Stomach (tissue), 9 donors: Measurements from ENCODE around the gene NT5C. TPM values are rescaled to one million over a fixed set of nuclear protein-coding genes. Genes with fewer than 3 reads are reported as not detected.
"Not testable (repeated sequence)": the region's sequence is repeated elsewhere in the genome, so short reads cannot be mapped to it uniquely, and the experiment has no call there.

Experiments used
- DNase-seq, 2 donors: peaks; one replicate each; pipeline versions ENCODE4 v3.0.0 to v3.0.0-alpha.2; 2013 to 2019
- H3K27ac ChIP-seq, 5 donors: fragments of 200-600 bp in 4 of 5; sonication (generic) in 4 of 5; one replicate each; pipeline ENCODE4 v1.5.1; 2013 to 2019; ENCODE audit warnings: mild to moderate bottlenecking in 1 of 5, moderate library complexity in 1 of 5
- H3K27me3 ChIP-seq, 3 donors: fragments of 200-600 bp; sonication (generic); one replicate each; pipeline ENCODE4 v1.5.1; 2017 to 2019; ENCODE audit warnings: mixed run types in 1 of 3
- H3K36me3 ChIP-seq, 4 donors: fragments of 200-600 bp; sonication (generic); 1 replicate in 3 of 4; 2 replicates in 1 of 4; pipeline ENCODE4 v1.5.1; 2016 to 2019
- H3K4me1 ChIP-seq, 4 donors: fragments of 200-600 bp; sonication (generic); one replicate each; pipeline ENCODE4 v1.5.1; 2016 to 2019
- H3K4me3 ChIP-seq, 4 donors: fragments of 200-600 bp; sonication (generic) in 3 of 4; one replicate each; pipeline ENCODE4 v1.5.1; 2016 to 2019; ENCODE audit warnings: mild to moderate bottlenecking in 1 of 4
- H3K9me3 ChIP-seq, 4 donors: fragments of 200-600 bp; sonication (generic); one replicate each; pipeline ENCODE4 v1.5.1; 2016 to 2019
- EP300 ChIP-seq: sonication (generic); formaldehyde crosslinking; IDR thresholded peaks from one replicate; pipeline ENCODE4 v1.6.1; 2017; ENCODE audit warnings: antibody characterized with exemption
- POLR2A ChIP-seq, 4 donors: fragments of 450-650 bp; IDR thresholded peaks; one replicate each; pipeline ENCODE4 v1.6.1; 2016; ENCODE audit warnings: antibody characterized with exemption in 4 of 4, control low read depth in 2 of 4, mild to moderate bottlenecking in 1 of 4, moderate library complexity in 1 of 4
- POLR2AphosphoS5 ChIP-seq, 3 donors: sonication (generic); formaldehyde crosslinking; IDR thresholded peaks; one replicate each; pipeline ENCODE4 v1.6.1; 2016; ENCODE audit warnings: antibody characterized with exemption in 3 of 3
- WGBS, 5 donors: extraction: QIAGEN DNeasy Blood & Tissue Kit in 3 of 5; methylation state at CpG; one replicate each; pipeline versions ENCODE4 v1.1.5 to v1.1.7; 2013 to 2018; 5-methylcytosine and 5-hydroxymethylcytosine counted together
- intact Hi-C: fragments of 100-400 bp; cut with DNase I; formaldehyde crosslinking; loops from one replicate; pipeline ENCODE4 v1.15.1; 2023; ENCODE audit warnings: low total_unique reads
- polyA plus RNA-seq, 3 donors: library from polyadenylated mRNA; stranded (reverse); fragments of 200-250 nt; gene quantifications; one replicate each; pipeline ENCODE4 v1.2.3, GENCODE V29; 2013
- total RNA-seq, 5 donors: library from RNA; depleted of rRNA; stranded (reverse); fragments of >200 nt; gene quantifications; one replicate each; pipeline versions ENCODE4 v1.1.0 to v1.2.3, GENCODE V29; 2014 to 2016
- TF ChIP-seq, protein P1 (sequence below), 7 experiments: fragments of 450-650 bp in 4 of 7; fragments of 200-600 bp in 3 of 7; sonication (generic) in 3 of 7; IDR thresholded peaks; one replicate each; pipeline ENCODE4 v1.5.1; 2016 to 2019; ENCODE audit warnings: antibody characterized with exemption in 7 of 7, control low read depth in 2 of 7, mild to moderate bottlenecking in 1 of 7
- donor health status: healthy with polysubstance abuse.
- donor health status: Bipolar disorder and iron deficiency.
- donor health status: healthy.

Gene NT5C
- total and polyA plus RNA-seq, 8 donors, result 24.1 to 472 (median 119) TPM

DNA sequence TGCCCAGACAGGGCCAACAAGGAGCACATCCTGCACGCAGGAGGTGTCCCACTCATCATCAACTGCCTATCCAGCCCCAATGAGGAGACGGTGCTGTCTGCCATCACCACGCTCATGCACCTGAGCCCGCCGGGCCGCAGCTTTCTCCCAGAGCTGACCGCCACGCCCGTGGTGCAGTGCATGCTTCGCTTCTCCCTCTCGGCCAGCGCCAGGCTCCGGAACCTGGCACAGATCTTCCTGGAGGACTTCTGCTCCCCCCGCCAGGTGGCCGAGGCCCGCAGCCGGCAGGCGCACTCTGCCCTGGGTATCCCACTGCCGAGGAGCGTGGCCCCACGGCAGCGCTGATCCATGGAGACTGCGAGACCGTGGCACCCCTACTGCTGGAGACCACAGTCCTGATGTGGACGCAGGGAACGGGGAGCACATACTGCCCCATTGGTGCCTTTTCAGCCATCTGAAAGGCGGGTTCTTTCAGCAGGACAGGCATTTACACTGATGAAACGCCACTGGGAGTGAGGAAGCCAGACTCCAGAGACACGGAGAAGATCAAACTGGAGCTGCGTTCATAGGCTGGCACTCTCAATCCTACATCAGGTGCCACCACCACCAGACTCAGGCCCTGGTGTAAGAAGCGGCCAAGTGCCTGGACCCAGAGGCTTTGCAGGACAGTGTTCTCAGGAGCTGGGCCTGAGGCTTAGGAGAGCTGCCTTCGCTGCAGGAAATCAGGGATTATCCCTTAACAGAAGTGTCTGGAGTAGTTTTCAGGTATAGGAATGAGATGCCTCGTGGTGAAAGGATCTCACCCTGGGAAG lies 2.6 kb downstream of the NT5C start:
- Histone ChIP-seq H3K27me3 (no peaks in the 10 kb centered on the region), H3K4me1 (peaks cover 19 to 51% (median 50%) of the 10 kb centered on the region in 4 donors), H3K4me3 (no peak overlapping the region), H3K36me3 (peaks cover 10 to 23% (median 20%) of the 10 kb centered on the region in 4 donors), H3K9me3 (no peaks in the 10 kb centered on the region), H3K27ac (peak overlapping the region in 1 of 5 donors; percentile 90)
- no peak for TF ChIP-seq EP300
- TF ChIP-seq, protein P1, sequence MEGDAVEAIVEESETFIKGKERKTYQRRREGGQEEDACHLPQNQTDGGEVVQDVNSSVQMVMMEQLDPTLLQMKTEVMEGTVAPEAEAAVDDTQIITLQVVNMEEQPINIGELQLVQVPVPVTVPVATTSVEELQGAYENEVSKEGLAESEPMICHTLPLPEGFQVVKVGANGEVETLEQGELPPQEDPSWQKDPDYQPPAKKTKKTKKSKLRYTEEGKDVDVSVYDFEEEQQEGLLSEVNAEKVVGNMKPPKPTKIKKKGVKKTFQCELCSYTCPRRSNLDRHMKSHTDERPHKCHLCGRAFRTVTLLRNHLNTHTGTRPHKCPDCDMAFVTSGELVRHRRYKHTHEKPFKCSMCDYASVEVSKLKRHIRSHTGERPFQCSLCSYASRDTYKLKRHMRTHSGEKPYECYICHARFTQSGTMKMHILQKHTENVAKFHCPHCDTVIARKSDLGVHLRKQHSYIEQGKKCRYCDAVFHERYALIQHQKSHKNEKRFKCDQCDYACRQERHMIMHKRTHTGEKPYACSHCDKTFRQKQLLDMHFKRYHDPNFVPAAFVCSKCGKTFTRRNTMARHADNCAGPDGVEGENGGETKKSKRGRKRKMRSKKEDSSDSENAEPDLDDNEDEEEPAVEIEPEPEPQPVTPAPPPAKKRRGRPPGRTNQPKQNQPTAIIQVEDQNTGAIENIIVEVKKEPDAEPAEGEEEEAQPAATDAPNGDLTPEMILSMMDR (IDR thresholded peaks at IDR 0.05), result no peak
- no peak for TF ChIP-seq POLR2AphosphoS5 (IDR thresholded peaks at IDR 0.05)
- no peak for TF ChIP-seq POLR2A (IDR thresholded peaks at IDR 0.05)
- DNase-seq, result no peak
- intact Hi-C loops, result no loop called here
- 82 to 90% (median 85%) methylated on average over 27 to 33 of the region's 33 CpGs for WGBS, 5 donors

DNA sequence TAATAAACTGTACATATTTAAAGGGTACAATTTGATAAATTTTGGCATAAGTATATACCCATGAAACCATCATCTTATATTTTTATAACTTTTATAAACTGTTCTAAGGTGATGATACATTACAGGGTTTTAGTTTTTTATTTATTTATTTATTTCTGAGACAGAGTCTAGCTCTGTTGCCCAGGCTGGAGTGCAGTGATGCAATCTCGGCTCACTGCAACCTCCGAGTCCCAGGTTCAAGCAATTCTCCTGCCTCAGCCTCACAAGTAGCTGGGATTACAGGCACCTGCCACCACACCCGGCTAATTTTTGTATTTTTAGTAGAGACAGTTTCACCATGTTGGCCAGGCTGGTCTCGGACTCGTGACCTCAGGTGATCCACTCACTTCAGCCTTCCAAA lies 3.6 kb downstream of the NT5C start:
- Histone ChIP-seq H3K4me1 (peaks cover 21 to 59% (median 55%) of the 10 kb centered on the region in 4 donors), H3K36me3 (peaks cover 10 to 23% (median 20%) of the 10 kb centered on the region in 4 donors), H3K27ac (peak overlapping the region in 1 of 5 donors; percentile 8)
- H3K27me3 ChIP-seq, H3K9me3 ChIP-seq, H3K4me3 ChIP-seq, DNase-seq, intact Hi-C loops: not testable (repeated sequence)
- WGBS, 5 donors, result 85 to 90% (median 87%) methylated on average over 5 of the region's 5 CpGs

DNA sequence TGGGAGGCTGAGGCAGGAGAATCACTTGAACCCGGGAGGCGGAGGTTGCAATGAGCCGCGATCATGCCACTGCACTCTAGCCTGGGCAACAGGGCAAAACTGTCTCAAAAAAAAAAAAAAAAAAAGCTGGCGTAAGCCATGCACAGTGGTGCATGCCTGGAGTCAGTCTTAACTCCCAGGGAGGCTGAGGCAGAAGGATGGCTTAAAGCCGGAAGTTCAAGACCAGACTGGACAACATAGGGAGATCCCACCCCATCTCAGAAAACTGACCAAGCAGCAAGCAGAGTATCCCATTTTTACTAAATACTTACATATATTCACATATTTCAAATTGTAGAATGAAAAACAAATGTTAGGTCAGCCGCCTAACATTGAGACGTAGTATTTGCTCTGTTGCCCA lies 4.6 kb downstream of the NT5C start:
- TF ChIP-seq, protein P1 (IDR thresholded peaks at IDR 0.05), result no peak
- TF ChIP-seq EP300 (no peak), POLR2A (IDR thresholded peaks at IDR 0.05) (no peak), POLR2AphosphoS5 (IDR thresholded peaks at IDR 0.05) (no peak)
- H3K9me3 ChIP-seq, result no peaks in the 10 kb centered on the region
- H3K4me3 ChIP-seq, result no peak overlapping the region
- no peak overlapping the region for H3K27ac ChIP-seq
- H3K4me1 ChIP-seq, result peaks cover 21 to 56% (median 49%) of the 10 kb centered on the region in 4 donors
- DNase-seq, result no peak
- H3K27me3 ChIP-seq, result no peaks in the 10 kb centered on the region
- intact Hi-C loops, result no loop called here
- peaks cover 10 to 23% (median 20%) of the 10 kb centered on the region in 4 donors for H3K36me3 ChIP-seq
- WGBS, 5 donors, result 84 to 98% (median 89%) methylated on average over 8 of the region's 8 CpGs

DNA sequence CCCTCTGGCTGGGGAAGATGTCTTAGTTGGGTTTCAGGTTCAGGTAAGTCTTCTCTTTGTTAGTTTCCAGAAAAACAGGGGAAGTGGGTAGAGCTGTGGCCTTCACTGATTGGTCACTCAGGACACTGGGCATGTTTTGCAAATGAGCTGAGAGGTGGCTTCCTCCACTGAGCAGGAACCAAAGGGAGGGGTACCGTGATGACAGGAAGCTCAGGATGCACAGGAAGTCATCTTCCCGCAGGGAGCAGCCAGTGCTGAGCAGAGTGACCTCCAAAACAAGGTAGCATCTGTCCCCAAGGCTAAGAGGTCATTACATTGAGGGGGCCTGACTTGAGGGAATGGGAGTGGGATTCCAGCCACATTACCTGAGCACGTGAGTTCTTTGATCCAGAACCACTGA lies 5.6 kb downstream of the NT5C start:
- Histone ChIP-seq H3K4me3 (no peak overlapping the region), H3K27ac (peak overlapping the region in 2 of 5 donors; percentile 85 to 87), H3K4me1 (peaks cover 21 to 54% (median 43%) of the 10 kb centered on the region in 4 donors), H3K36me3 (peaks cover 10 to 29% (median 27%) of the 10 kb centered on the region in 4 donors), H3K27me3 (no peaks in the 10 kb centered on the region), H3K9me3 (no peaks in the 10 kb centered on the region)
- WGBS, 5 donors, result 62 to 79% (median 67%) methylated on average over 3 of the region's 3 CpGs
- TF ChIP-seq POLR2AphosphoS5 (IDR thresholded peaks at IDR 0.05) (no peak), POLR2A (IDR thresholded peaks at IDR 0.05) (no peak), EP300 (no peak)
- TF ChIP-seq, protein P1 (IDR thresholded peaks at IDR 0.05), result no peak
- intact Hi-C loops, result no loop called here
- no peak for DNase-seq

DNA sequence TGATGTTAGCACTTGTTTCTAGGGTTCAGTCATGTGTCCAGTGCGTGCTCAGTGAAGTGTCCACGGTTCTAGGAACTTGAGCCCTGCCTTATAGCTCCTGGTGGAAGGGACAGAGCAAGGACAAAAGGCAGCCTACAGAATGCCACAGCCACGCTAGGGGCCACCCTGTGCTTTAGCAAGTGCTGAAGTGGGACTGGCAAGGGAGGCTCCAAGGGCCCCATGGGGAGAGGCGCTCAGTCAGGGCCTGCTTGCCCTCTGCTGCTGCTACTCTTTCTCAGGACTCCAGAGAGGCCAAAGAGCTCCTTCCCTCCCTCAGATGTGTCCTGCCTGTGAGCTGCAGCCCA lies 6.8 kb downstream of the NT5C start:
- TF ChIP-seq POLR2AphosphoS5 (IDR thresholded peaks at IDR 0.05), result no peak
- TF ChIP-seq, protein P1 (IDR thresholded peaks at IDR 0.05), result no peak
- TF ChIP-seq POLR2A (IDR thresholded peaks at IDR 0.05), result no peak
- TF ChIP-seq EP300, result no peak

More for the DNA sequence above, 6.8 kb downstream of the NT5C start:
- peak overlapping the region; percentile 54 to 87 (median 77) for H3K27ac ChIP-seq
- peaks cover 5 to 32% (median 28%) of the 10 kb centered on the region in 4 donors for H3K36me3 ChIP-seq
- no peak overlapping the region for H3K4me3 ChIP-seq
- H3K9me3 ChIP-seq, result no peaks in the 10 kb centered on the region
- H3K4me1 ChIP-seq, result peaks cover 12 to 49% (median 31%) of the 10 kb centered on the region in 4 donors
- 78 to 86% (median 79%) methylated on average over 2 to 4 of the region's 4 CpGs for WGBS, 5 donors
- DNase-seq, result peak in 1 of 2 donors; percentile 36
- intact Hi-C loops, result no loop called here
- H3K27me3 ChIP-seq, result no peaks in the 10 kb centered on the region
